HCT116 (cell line): ENCODE results near the gene EIF2AK2. TPM values are rescaled to one million over a fixed set of nuclear protein-coding genes. Genes with fewer than 3 reads are reported as not detected.

Experiments used
- ATAC-seq: fragments of 200-7000 bp; cut with Tn5 transposase; 2 replicates; pipeline ENCODE4 v1.9.1; 2020; ENCODE audit warnings: mild to moderate bottlenecking, moderate library complexity
- BruUV-seq: library from RNA; stranded (reverse); fragments of 400-500 nt; replicated peaks from 2 replicates; lab custom pipeline; 2021; lab: Mats Ljungman, UMichigan
- CTCF ChIA-PET: fragments of 300-600 bp; sonication (Branson Sonifier 250); formaldehyde crosslinking; loops from one replicate; lab custom pipeline; 2021; ENCODE audit warnings: antibody characterized with exemption; lab: Charles Lee
- POLR2A ChIA-PET: fragments of 300-600, 350-600 bp; sonication (Branson Sonifier 250); formaldehyde crosslinking; loops from one replicate; lab custom pipeline; 2021; ENCODE audit warnings: antibody characterized with exemption; lab: Charles Lee
- RAD21 ChIA-PET, 2 experiments: fragments of 300-600 bp; sonication (Branson Sonifier 250); formaldehyde crosslinking; loops; one replicate each; lab custom pipeline; 2023; ENCODE audit warnings: low total read pairs in 2 of 2; ENCODE audit not compliant: uncharacterized antibody in 2 of 2, unreplicated experiment in 2 of 2, low non-redundant PET in 1 of 2; lab: Charles Lee
- DNase-seq: peaks from one replicate; pipeline ENCODE4 v3.0.0-alpha.2; 2010; ENCODE audit warnings: low read depth, low spot score
- H2AFZ ChIP-seq: fragments of 200-600 bp; shearing (Covaris generic), sonication (generic); 2 replicates; pipeline ENCODE4 v1.6.1; 2017; ENCODE audit warnings: low read depth, mixed run types, mixed read lengths, antibody characterized with exemption, low read length; ENCODE audit not compliant: poor library complexity, severe bottlenecking
- H3K27ac ChIP-seq: 2 replicates; pipeline ENCODE4 v1.5.1; 2012; ENCODE audit warnings: low read depth, low read length
- H3K27me3 ChIP-seq: fragments of 200-600 bp; sonication (generic); 2 replicates; pipeline ENCODE4 v1.6.1; 2016; ENCODE audit warnings: mixed run types, low read length, mixed read lengths; ENCODE audit not compliant: insufficient read depth
- H3K36me3 ChIP-seq, 2 experiments: fragments of 200-500 bp in 1 of 2; fragments of 200-600 bp in 1 of 2; sonication (Bioruptor generic) in 1 of 2; sonication (generic) in 1 of 2; 2 replicates each; pipeline versions ENCODE4 v1.5.1 to v1.6.1; 2014 to 2016; ENCODE audit warnings: low read length in 2 of 2, inconsistent platforms in 1 of 2, mixed read lengths in 1 of 2, mixed run types in 1 of 2; ENCODE audit not compliant: insufficient read depth in 2 of 2, control insufficient read depth in 1 of 2
- H3K4me1 ChIP-seq, 2 experiments: fragments of 200-600 bp in 1 of 2; sonication (generic) in 1 of 2; 2 replicates each; pipeline versions ENCODE4 v1.5.1 to v1.6.1; 2012 to 2017; ENCODE audit warnings: low read length in 2 of 2, inconsistent platforms in 1 of 2, mild to moderate bottlenecking in 1 of 2, mixed read lengths in 1 of 2, mixed run types in 1 of 2, moderate library complexity in 1 of 2; ENCODE audit not compliant: insufficient read depth in 2 of 2, control insufficient read depth in 1 of 2
- H3K4me2 ChIP-seq: fragments of 200-600 bp; sonication (generic); 2 replicates; pipeline ENCODE4 v1.6.1; 2017; ENCODE audit warnings: mixed run types, low read length, mixed read lengths
- H3K4me3 ChIP-seq, 2 experiments: fragments of 200-600 bp in 1 of 2; sonication (generic) in 1 of 2; replicated peaks in 1 of 2; 2 replicates each; pipeline ENCODE4 v1.5.1; 2011 to 2016; ENCODE audit warnings: low read length in 2 of 2, control low read depth in 1 of 2, low read depth in 1 of 2, mild to moderate bottlenecking in 1 of 2, mixed read lengths in 1 of 2, mixed run types in 1 of 2
- H3K79me2 ChIP-seq: fragments of 200-600 bp; sonication (generic); 2 replicates; pipeline ENCODE4 v1.6.1; 2017; ENCODE audit warnings: mild to moderate bottlenecking, mixed run types, low read length, moderate library complexity, mixed read lengths; ENCODE audit not compliant: insufficient read depth
- H3K9ac ChIP-seq: fragments of 200-600 bp; sonication (generic); 2 replicates; pipeline ENCODE4 v1.6.1; 2016; ENCODE audit warnings: low read length, mixed read lengths
- H3K9me2 ChIP-seq: fragments of 200-600 bp; sonication (generic), shearing (Covaris generic); 2 replicates; pipeline ENCODE4 v1.6.1; 2017; ENCODE audit warnings: mixed run types, mild to moderate bottlenecking, moderate library complexity; ENCODE audit not compliant: insufficient read depth
- H3K9me3 ChIP-seq, 2 experiments: fragments of 200-500 bp in 1 of 2; fragments of 200-600 bp in 1 of 2; sonication (Bioruptor generic) in 1 of 2; sonication (generic) in 1 of 2; 2 replicates each; pipeline ENCODE4 v1.6.1; 2014 to 2017; ENCODE audit warnings: low read length in 2 of 2, mixed read lengths in 2 of 2, inconsistent platforms in 1 of 2, low read depth in 1 of 2, mild to moderate bottlenecking in 1 of 2, mixed run types in 1 of 2, moderate library complexity in 1 of 2; ENCODE audit not compliant: control insufficient read depth in 1 of 2, insufficient read depth in 1 of 2
- H4K20me1 ChIP-seq: fragments of 200-600 bp; sonication (generic), shearing (Covaris generic); 2 replicates; pipeline ENCODE4 v1.6.1; 2017; ENCODE audit warnings: mixed run types, mild to moderate bottlenecking, moderate library complexity; ENCODE audit not compliant: insufficient read depth
- FOSL1 ChIP-seq: IDR thresholded peaks from 2 replicates; pipeline ENCODE4 v1.6.1; 2012; ENCODE audit warnings: low read depth
- JUND ChIP-seq: IDR thresholded peaks from 2 replicates; pipeline ENCODE4 v1.6.1; 2012
- POLR2AphosphoS5 ChIP-seq: IDR thresholded peaks from 2 replicates; pipeline ENCODE4 v1.6.1; 2011; ENCODE audit warnings: mild to moderate bottlenecking, low read depth, low read length, moderate library complexity
- RAD21 ChIP-seq: IDR thresholded peaks from 2 replicates; pipeline ENCODE4 v1.6.1; 2012; ENCODE audit warnings: low read depth, mild to moderate bottlenecking
- TCF7L2 ChIP-seq: IDR thresholded peaks from 2 replicates; pipeline ENCODE4 v1.7.0; 2011; ENCODE audit warnings: borderline replicate concordance, inconsistent platforms; ENCODE audit not compliant: insufficient read depth, insufficient read length; ENCODE audit errors: extremely low read depth
- ZFX ChIP-seq: fragments of 450-650 bp; IDR thresholded peaks from 2 replicates; pipeline ENCODE4 v1.6.1; 2017
- ZNF274 ChIP-seq: fragments of 200-500 bp; sonication (Bioruptor generic); IDR thresholded peaks from 2 replicates; pipeline ENCODE4 v1.6.1; 2014; ENCODE audit warnings: mild to moderate bottlenecking, low read depth, low read length, inconsistent platforms
- intact Hi-C: fragments of 100-400 bp; cut with micrococcal nuclease; formaldehyde crosslinking; loops from 2 replicates; pipeline ENCODE4 v1.10.0; 2022
- total RNA-seq: library from RNA; stranded (reverse); gene quantifications from one replicate; pipeline ENCODE4 v1.2.1, GENCODE V29; 2021; ENCODE audit not compliant: unreplicated experiment
- TF ChIP-seq, protein P1 (sequence below), 3 experiments: fragments of 200-600 bp in 1 of 3; sonication (generic) in 1 of 3; IDR thresholded peaks in 2 of 3; conservative IDR thresholded peaks in 1 of 3; 2 replicates each; pipeline ENCODE4 v1.5.1; 2012 to 2017; ENCODE audit warnings: low read depth in 2 of 3, low read length in 2 of 3, antibody characterized with exemption in 1 of 3, borderline replicate concordance in 1 of 3, control low read depth in 1 of 3, mild to moderate bottlenecking in 1 of 3, mixed read lengths in 1 of 3, mixed run types in 1 of 3, moderate library complexity in 1 of 3; ENCODE audit not compliant: insufficient read depth in 1 of 3
- TF ChIP-seq, protein P2 (sequence below): IDR thresholded peaks from 2 replicates; pipeline ENCODE4 v1.6.1; 2012

The EIF2AK2 gene
- total RNA-seq, 1 experiment from 2014 or later, result 40.7 TPM

DNA sequence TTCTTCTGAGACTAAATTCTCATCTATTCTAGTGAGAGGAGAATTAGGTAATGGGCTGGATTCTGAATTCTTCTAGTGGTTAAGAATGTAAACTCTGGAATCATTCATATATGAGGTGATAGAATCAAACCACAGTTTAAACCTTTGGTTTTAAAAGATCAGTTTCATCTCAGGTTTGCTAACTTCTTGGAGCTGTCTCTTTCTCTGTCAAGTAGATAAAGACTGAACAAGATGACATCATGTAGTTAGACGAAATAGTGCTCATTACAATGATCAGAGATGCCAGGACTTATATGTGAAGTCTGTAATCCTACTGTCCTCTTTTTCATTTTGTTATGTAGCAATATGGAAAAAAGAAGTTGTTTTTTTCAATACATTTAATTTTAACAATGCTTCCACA lies 44.4 kb upstream of the EIF2AK2 start:
- DNase-seq, result no peak
- Histone ChIP-seq H3K9ac (no peak overlapping the region), H3K36me3 (peaks cover 27 to 43% of the 10 kb centered on the region in 2 experiments), H3K9me2 (no peaks in the 10 kb centered on the region), H3K9me3 (no peaks in the 10 kb centered on the region), H3K27me3 (no peaks in the 10 kb centered on the region), H3K4me1 (peaks cover 5 to 11% of the 10 kb centered on the region in 2 experiments; a peak in 3 of 4 replicates), H3K79me2 (peaks cover 96% of the 10 kb centered on the region), H3K4me3 (no peak overlapping the region), H4K20me1 (no peaks in the 10 kb centered on the region; the same call in 1 of the 2 replicates), H3K27ac (no peak overlapping the region), H2AFZ (no peak overlapping the region), H3K4me2 (no peak overlapping the region)
- CTCF ChIA-PET, result no interaction called here
- POLR2A ChIA-PET, result no interaction called here
- BruUV-seq, result no TSS peak
- ATAC-seq, result no peak
- RAD21 ChIA-PET, result no interaction called here
- TF ChIP-seq TCF7L2 (no peak), ZNF274 (no peak), RAD21 (no peak), POLR2AphosphoS5 (no peak), ZFX (no peak), JUND (no peak), FOSL1 (no peak)
- TF ChIP-seq, protein P1, sequence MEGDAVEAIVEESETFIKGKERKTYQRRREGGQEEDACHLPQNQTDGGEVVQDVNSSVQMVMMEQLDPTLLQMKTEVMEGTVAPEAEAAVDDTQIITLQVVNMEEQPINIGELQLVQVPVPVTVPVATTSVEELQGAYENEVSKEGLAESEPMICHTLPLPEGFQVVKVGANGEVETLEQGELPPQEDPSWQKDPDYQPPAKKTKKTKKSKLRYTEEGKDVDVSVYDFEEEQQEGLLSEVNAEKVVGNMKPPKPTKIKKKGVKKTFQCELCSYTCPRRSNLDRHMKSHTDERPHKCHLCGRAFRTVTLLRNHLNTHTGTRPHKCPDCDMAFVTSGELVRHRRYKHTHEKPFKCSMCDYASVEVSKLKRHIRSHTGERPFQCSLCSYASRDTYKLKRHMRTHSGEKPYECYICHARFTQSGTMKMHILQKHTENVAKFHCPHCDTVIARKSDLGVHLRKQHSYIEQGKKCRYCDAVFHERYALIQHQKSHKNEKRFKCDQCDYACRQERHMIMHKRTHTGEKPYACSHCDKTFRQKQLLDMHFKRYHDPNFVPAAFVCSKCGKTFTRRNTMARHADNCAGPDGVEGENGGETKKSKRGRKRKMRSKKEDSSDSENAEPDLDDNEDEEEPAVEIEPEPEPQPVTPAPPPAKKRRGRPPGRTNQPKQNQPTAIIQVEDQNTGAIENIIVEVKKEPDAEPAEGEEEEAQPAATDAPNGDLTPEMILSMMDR (IDR thresholded peaks at IDR 0.05 in 2 of 3, conservative IDR thresholded peaks at IDR 0.05 in 1 of 3; ENCODE audit: borderline replicate concordance in 1 of 3, insufficient read depth in 1 of 3, low read depth in 2 of 3, low read length in 2 of 3), result no peak
- TF ChIP-seq, protein P2, sequence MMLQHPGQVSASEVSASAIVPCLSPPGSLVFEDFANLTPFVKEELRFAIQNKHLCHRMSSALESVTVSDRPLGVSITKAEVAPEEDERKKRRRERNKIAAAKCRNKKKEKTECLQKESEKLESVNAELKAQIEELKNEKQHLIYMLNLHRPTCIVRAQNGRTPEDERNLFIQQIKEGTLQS, result no peak
- intact Hi-C loops, result no loop called here
